HepG2 (cell line): ENCODE results near the gene ARL2. TPM values are rescaled to one million over a fixed set of nuclear protein-coding genes. Genes with fewer than 3 reads are reported as not detected.

Experiments
- BHLHE40 ChIP-seq: IDR thresholded peaks from 2 replicates; pipeline ENCODE4 v1.6.1; 2011; ENCODE audit warnings: low read length, improper control_type of control experiment
- E2F2 ChIP-seq: sonication (generic); formaldehyde crosslinking; IDR thresholded peaks from 2 replicates; pipeline ENCODE4 v1.4.0; 2020; ENCODE audit warnings: missing genetic modification reagents, borderline replicate concordance
- FIP1L1 ChIP-seq: fragments of 200-400 bp; formaldehyde crosslinking; IDR thresholded peaks from 2 replicates; pipeline ENCODE4 v1.6.1; 2018; ENCODE audit warnings: low read depth, mild to moderate bottlenecking, low read length, moderate library complexity, borderline replicate concordance; ENCODE audit not compliant: insufficient read depth
- FOSL2 ChIP-seq: sonication (generic); formaldehyde crosslinking; IDR thresholded peaks from 2 replicates; pipeline ENCODE4 v1.4.0; 2020; ENCODE audit warnings: missing genetic modification reagents
- FOXP4 ChIP-seq: sonication (generic); formaldehyde crosslinking; IDR thresholded peaks from 2 replicates; pipeline ENCODE4 v1.4.0; 2020; ENCODE audit warnings: missing genetic modification reagents
- GRHL1 ChIP-seq: sonication (generic); formaldehyde crosslinking; conservative IDR thresholded peaks from 2 replicates; pipeline ENCODE4 v1.8.0; 2022; ENCODE audit warnings: missing genetic modification reagents
- HNF1A ChIP-seq, 2 experiments: sonication (generic) in 1 of 2; formaldehyde crosslinking in 1 of 2; IDR thresholded peaks; 2 replicates each; pipeline versions ENCODE4 v1.4.0 to v1.6.1; 2016 to 2020; ENCODE audit warnings: borderline replicate concordance in 1 of 2, low read depth in 1 of 2, mild to moderate bottlenecking in 1 of 2, missing genetic modification reagents in 1 of 2
- PBX2 ChIP-seq: IDR thresholded peaks from 2 replicates; pipeline ENCODE4 v1.6.1; 2016; ENCODE audit warnings: control low read depth
- POGZ ChIP-seq: sonication (generic); formaldehyde crosslinking; IDR thresholded peaks from 2 replicates; pipeline ENCODE4 v1.4.0; 2020; ENCODE audit warnings: mild to moderate bottlenecking, missing genetic modification reagents
- RFX5 ChIP-seq: IDR thresholded peaks from 2 replicates; pipeline ENCODE4 v1.6.1; 2011; ENCODE audit warnings: low read depth, low read length, improper control_type of control experiment
- TGIF2 ChIP-seq: IDR thresholded peaks from 2 replicates; pipeline ENCODE4 v1.6.1; 2016; ENCODE audit warnings: control low read depth, missing compliant biosample characterization
- YY1 ChIP-seq: IDR thresholded peaks from 2 replicates; pipeline ENCODE4 v1.6.1; 2011; ENCODE audit warnings: low read length, low read depth, moderate library complexity, mild to moderate bottlenecking; ENCODE audit not compliant: insufficient read depth, insufficient replicate concordance
- ZBTB7A ChIP-seq: sonication (generic); formaldehyde crosslinking; IDR thresholded peaks from 2 replicates; pipeline ENCODE4 v1.8.0; 2022; ENCODE audit warnings: mild to moderate bottlenecking, missing genetic modification reagents
- ZFX ChIP-seq: sonication (generic); formaldehyde crosslinking; IDR thresholded peaks from 2 replicates; pipeline ENCODE4 v1.4.0; 2020; ENCODE audit warnings: mild to moderate bottlenecking, low read depth, missing genetic modification reagents, moderate library complexity
- ZMAT3 ChIP-seq: sonication (generic); formaldehyde crosslinking; conservative IDR thresholded peaks from 2 replicates; pipeline ENCODE4 v1.7.0; 2021; ENCODE audit warnings: missing genetic modification reagents
- ZNF350 ChIP-seq: sonication (generic); formaldehyde crosslinking; IDR thresholded peaks from 2 replicates; pipeline ENCODE4 v1.4.0; 2020; ENCODE audit warnings: mild to moderate bottlenecking, low read depth, missing genetic modification reagents, borderline replicate concordance
- ZNF383 ChIP-seq: sonication (generic); formaldehyde crosslinking; IDR thresholded peaks from 2 replicates; pipeline ENCODE4 v1.4.0; 2020; ENCODE audit warnings: missing genetic modification reagents, mild to moderate bottlenecking, borderline replicate concordance
- ZNF674 ChIP-seq: sonication (generic); formaldehyde crosslinking; IDR thresholded peaks from 2 replicates; pipeline ENCODE4 v1.5.0; 2020; ENCODE audit warnings: low read depth, mild to moderate bottlenecking, missing genetic modification reagents
- polyA plus RNA-seq, 8 experiments: library from polyadenylated mRNA; depleted of rRNA in 3 of 8; stranded (reverse) in 7 of 8; unstranded in 1 of 8; fragments of >200 nt; fragmentation: Illumina TruSeq in 4 of 8; extraction: Trizol in 4 of 8; gene quantifications; 2 replicates each; pipeline versions ENCODE4 v1.2.1 to v1.2.3, GENCODE V29; 2011 to 2016; ENCODE audit warnings: low read depth in 4 of 8, missing spikeins in 1 of 8, mixed read lengths in 1 of 8; ENCODE audit not compliant: insufficient read depth in 1 of 8
- total RNA-seq, 5 experiments: library from RNA; depleted of rRNA; stranded (reverse); fragments of >200 nt; fragmentation: Illumina TruSeq; extraction: Trizol; gene quantifications; 2 replicates each; pipeline ENCODE4 v1.2.3, GENCODE V29; 2016; ENCODE audit warnings: low read depth in 1 of 5

The ARL2 gene
- total and polyA plus RNA-seq, 2 of the 13 experiments (the other 11 are each of a cell fraction or from before 2014, with no cell fraction given) = 82.9 to 84.4 TPM

- TF ChIP-seq FOXP4 = no peak
- TF ChIP-seq FIP1L1 = no peak
- TF ChIP-seq E2F2 (CRISPR knock-in tag) = no peak
- no peak for TF ChIP-seq ZNF383
- no peak for TF ChIP-seq RFX5
- no peak for TF ChIP-seq ZNF674
- TF ChIP-seq POGZ (CRISPR knock-in tag) = no peak; the same call in 1 of the 2 replicates
- no peak for TF ChIP-seq PBX2
- TF ChIP-seq TGIF2 (CRISPR knock-in tag) = no peak
- no peak for TF ChIP-seq FOSL2 (CRISPR knock-in tag)
- peak; percentile 64 for TF ChIP-seq ZFX (CRISPR knock-in tag)
- TF ChIP-seq GRHL1 (CRISPR knock-in tag) = no peak
- TF ChIP-seq YY1 = peak; percentile 35
- TF ChIP-seq ZBTB7A (CRISPR knock-in tag) = no peak
- TF ChIP-seq ZNF350 (CRISPR knock-in tag) = no peak
- no peak for TF ChIP-seq ZMAT3 (CRISPR knock-in tag)
- peak; percentile 90 for TF ChIP-seq HNF1A (IDR thresholded peaks at IDR 0.05; ENCODE audit: low read depth)
- TF ChIP-seq HNF1A (CRISPR knock-in tag; IDR thresholded peaks at IDR 0.05; ENCODE audit: borderline replicate concordance) = peak; percentile 83; the same call in 1 of the 2 replicates
- no peak for TF ChIP-seq BHLHE40
These were observed 15.1 kb upstream of the ARL2 start (continued) for GRCh38 chr11:64998690-64999431.
